Kidney (tissue), 14 donors: Measurements from ENCODE around the gene IRS2. TPM values are rescaled to one million over a fixed set of nuclear protein-coding genes. Genes with fewer than 3 reads are reported as not detected.

Experiments used
- DNase-seq, 5 donors: peaks; one replicate each; pipeline ENCODE4 v3.0.0-alpha.2; 2013 to 2020
- FAIRE-seq: peaks from 2 replicates; lab custom pipeline; 2012; peaks lifted over from hg19 to GRCh38; lab: Jason Lieb, UNC
- H3K27ac ChIP-seq, 2 donors: one replicate each; pipeline ENCODE4 v1.7.0; 2013; ENCODE audit warnings: low read depth in 2 of 2, low read length in 2 of 2, inconsistent platforms in 1 of 2
- H3K27me3 ChIP-seq: one replicate; pipeline ENCODE4 v1.7.1; 2013; ENCODE audit warnings: low read length, inconsistent platforms; ENCODE audit not compliant: control insufficient read depth, insufficient read depth
- H3K36me3 ChIP-seq, 3 donors: one replicate each; pipeline versions ENCODE4 v1.7.0 to v1.7.1; 2013; ENCODE audit warnings: low read length in 3 of 3, control low read depth in 1 of 3, inconsistent platforms in 1 of 3; ENCODE audit not compliant: insufficient read depth in 3 of 3, control insufficient read depth in 2 of 3
- H3K4me1 ChIP-seq, 3 donors: one replicate each; pipeline versions ENCODE4 v1.7.0 to v1.7.1; 2013; ENCODE audit warnings: low read length in 3 of 3, inconsistent platforms in 1 of 3, low read depth in 1 of 3; ENCODE audit not compliant: control insufficient read depth in 2 of 3, insufficient read depth in 2 of 3
- H3K4me3 ChIP-seq, 3 donors: one replicate each; pipeline versions ENCODE4 v1.7.0 to v1.8.1; 2013; ENCODE audit warnings: low read length in 3 of 3, control low read depth in 1 of 3, inconsistent platforms in 1 of 3
- H3K9ac ChIP-seq, 3 donors: one replicate each; pipeline versions ENCODE4 v1.7.0 to v1.7.1; 2013; ENCODE audit warnings: low read length in 3 of 3, control low read depth in 1 of 3, inconsistent platforms in 1 of 3
- H3K9me3 ChIP-seq, 3 donors: one replicate each; pipeline versions ENCODE4 v1.7.0 to v1.7.1; 2013; ENCODE audit warnings: low read length in 3 of 3, control low read depth in 1 of 3, inconsistent platforms in 1 of 3; ENCODE audit not compliant: control insufficient read depth in 2 of 3, insufficient read depth in 1 of 3
- CTCF ChIP-seq: IDR thresholded peaks from 3 replicates; pipeline ENCODE4 v1.5.1; 2012; ENCODE audit warnings: mild to moderate bottlenecking, moderate library complexity, borderline replicate concordance; ENCODE audit not compliant: insufficient read depth; ENCODE audit errors: extremely low read depth
- intact Hi-C: fragments of 100-400 bp; cut with DNase I; formaldehyde crosslinking; loops from one replicate; pipeline ENCODE4 v1.11.1; 2022
- polyA plus RNA-seq: library from polyadenylated mRNA; stranded (reverse); fragments of 350-450 nt; fragmentation: Illumina TruSeq; extraction: RNeasy Lipid Tissue Mini Kit (QIAGEN cat#74804); gene quantifications from one replicate; pipeline ENCODE4 v1.2.3, GENCODE V29; 2014; ENCODE audit warnings: low read depth, low replicate concordance; ENCODE audit not compliant: insufficient read depth
- total RNA-seq: library from RNA; stranded (reverse); fragmentation: NEBNext Ultra II Directional; extraction: Animal tissue kit (Norgen Biotek cat#: 25700); gene quantifications from one replicate; pipeline ENCODE4 v1.2.1, GENCODE V29; 2021
- donor health status: control.
- donor health status: control.
- donor health status: control.
- donor health status: control.
- donor health status: control.
- donor health status: DM: yes; HTN: yes; CAD: no.
- donor health status: Normal renal cell carcinoma (clear cell type).

IRS2 gene
- total and polyA plus RNA-seq, 2 donors from 2014 or later, result 2.1 to 12.9 TPM

- Histone ChIP-seq H3K4me1 (peaks cover 0 to 5% (median under 1%) of the 10 kb centered on the region in 3 donors), H3K9me3 (no peaks in the 10 kb centered on the region), H3K4me3 (no peak overlapping the region), H3K27me3 (no peaks in the 10 kb centered on the region), H3K9ac (no peak overlapping the region), H3K27ac (no peak overlapping the region), H3K36me3 (peaks cover 0 to 16% (median 7%) of the 10 kb centered on the region in 3 donors)
- DNase-seq (no peak), FAIRE-seq (no peak)
- TF ChIP-seq CTCF, result no peak
- intact Hi-C loops, result no loop called here
These were observed 27.4 kb downstream of the IRS2 start for GRCh38 chr13:109758937-109759480.

- Histone ChIP-seq H3K4me3 (no peak overlapping the region), H3K27ac (no peak overlapping the region), H3K4me1 (peaks cover 0 to 5% (median 0%) of the 10 kb centered on the region in 3 donors), H3K9ac (no peak overlapping the region), H3K36me3 (peaks cover 0 to 27% (median 9%) of the 10 kb centered on the region in 3 donors), H3K27me3 (no peaks in the 10 kb centered on the region), H3K9me3 (no peaks in the 10 kb centered on the region)
- intact Hi-C loops, result no loop called here
- FAIRE-seq, result no peak
- DNase-seq, result no peak
- no peak for TF ChIP-seq CTCF
These were observed 29.6 kb downstream of the IRS2 start for GRCh38 chr13:109756778-109757177.

- intact Hi-C loops, result no loop called here
- Histone ChIP-seq H3K9me3 (no peaks in the 10 kb centered on the region), H3K36me3 (peaks cover 0 to 27% (median 9%) of the 10 kb centered on the region in 3 donors), H3K27ac (no peak overlapping the region), H3K9ac (no peak overlapping the region), H3K4me3 (no peak overlapping the region), H3K4me1 (peaks cover 0 to 5% (median 0%) of the 10 kb centered on the region in 3 donors), H3K27me3 (no peaks in the 10 kb centered on the region)
- TF ChIP-seq CTCF, result no peak
- FAIRE-seq (no peak), DNase-seq (no peak)
These were observed 30.4 kb downstream of the IRS2 start for GRCh38 chr13:109755997-109756396.

- Histone ChIP-seq H3K27me3 (no peaks in the 10 kb centered on the region), H3K9ac (no peak overlapping the region), H3K4me1 (peaks cover 0 to 5% (median 0%) of the 10 kb centered on the region in 3 donors), H3K4me3 (no peak overlapping the region), H3K27ac (no peak overlapping the region), H3K9me3 (no peaks in the 10 kb centered on the region), H3K36me3 (peaks cover 0 to 27% (median 9%) of the 10 kb centered on the region in 3 donors)
- DNase-seq (no peak), FAIRE-seq (no peak)
- TF ChIP-seq CTCF, result no peak
- intact Hi-C loops, result no loop called here
These were observed 30.8 kb downstream of the IRS2 start for GRCh38 chr13:109755551-109755950.
